ENCODE data around the gene P3H2.

DNA sequence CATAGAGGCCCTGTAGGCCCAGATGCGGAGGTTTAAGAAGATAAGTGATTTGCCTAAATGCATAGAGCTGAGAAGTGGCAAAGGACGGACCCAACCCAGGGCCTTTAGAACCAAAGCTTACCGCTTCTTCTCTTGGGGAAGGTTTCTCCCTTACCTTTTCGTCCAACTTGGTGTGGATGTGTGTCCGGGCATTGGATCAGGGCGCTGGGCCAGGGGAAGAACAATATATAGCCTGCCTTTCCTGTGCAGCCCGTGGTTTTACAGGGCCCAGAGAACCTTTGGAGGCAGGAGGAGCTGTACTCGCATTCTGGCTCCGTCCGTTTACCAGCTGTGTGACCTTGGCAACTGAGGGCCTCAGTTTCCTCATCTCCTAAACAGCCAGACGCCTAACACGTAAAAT lies 686 bp upstream of the P3H2 start:
- TF ChIP-seq, protein P1, sequence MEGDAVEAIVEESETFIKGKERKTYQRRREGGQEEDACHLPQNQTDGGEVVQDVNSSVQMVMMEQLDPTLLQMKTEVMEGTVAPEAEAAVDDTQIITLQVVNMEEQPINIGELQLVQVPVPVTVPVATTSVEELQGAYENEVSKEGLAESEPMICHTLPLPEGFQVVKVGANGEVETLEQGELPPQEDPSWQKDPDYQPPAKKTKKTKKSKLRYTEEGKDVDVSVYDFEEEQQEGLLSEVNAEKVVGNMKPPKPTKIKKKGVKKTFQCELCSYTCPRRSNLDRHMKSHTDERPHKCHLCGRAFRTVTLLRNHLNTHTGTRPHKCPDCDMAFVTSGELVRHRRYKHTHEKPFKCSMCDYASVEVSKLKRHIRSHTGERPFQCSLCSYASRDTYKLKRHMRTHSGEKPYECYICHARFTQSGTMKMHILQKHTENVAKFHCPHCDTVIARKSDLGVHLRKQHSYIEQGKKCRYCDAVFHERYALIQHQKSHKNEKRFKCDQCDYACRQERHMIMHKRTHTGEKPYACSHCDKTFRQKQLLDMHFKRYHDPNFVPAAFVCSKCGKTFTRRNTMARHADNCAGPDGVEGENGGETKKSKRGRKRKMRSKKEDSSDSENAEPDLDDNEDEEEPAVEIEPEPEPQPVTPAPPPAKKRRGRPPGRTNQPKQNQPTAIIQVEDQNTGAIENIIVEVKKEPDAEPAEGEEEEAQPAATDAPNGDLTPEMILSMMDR (IDR thresholded peaks at IDR 0.05), result no peak
- TF ChIP-seq POLR2A (IDR thresholded peaks at IDR 0.05), result no peak
